ENCODE measurements around the gene ABCA2. TPM values are rescaled to one million over a fixed set of nuclear protein-coding genes. Genes with fewer than 3 reads are reported as not detected.

ABCA2 gene
- polyA plus RNA-seq, 1 of the 3 experiments (the other 2 are of a cell fraction), result 34.7 TPM

- CTCF ChIA-PET, result interaction anchor here (1.1 to 1.8 kb wide), 3 partner anchors 21 to 66 kb away, joined by 3 to 4 read pairs (median 3); no protein-coding TSS in a partner anchor
Observed at GRCh38 chr9:136969150-136969549, 58.9 kb downstream of the ABCA2 start.

More at GRCh38 chr9:136969150-136969549, 58.9 kb downstream of the ABCA2 start:
- Histone ChIP-seq H3K9ac (no peak overlapping the region), H3F3A (replicated peaks; ENCODE audit: insufficient read depth) (no peaks in the 10 kb centered on the region), H3K4me2 (no peak overlapping the region), H3K4me1 (ENCODE audit: control insufficient read depth in 1 of 2, insufficient read depth in 2 of 2, low read depth in 1 of 2, low read length in 1 of 2) (peaks cover 0 to 2% of the 10 kb centered on the region in 2 experiments; a peak in 1 of 4 replicates), H3K27ac (ENCODE audit: low read depth in 2 of 2, low read length in 1 of 2) (no peak overlapping the region), H3K4me3 (ENCODE audit: low read depth in 2 of 2, low read length in 1 of 2) (no peak overlapping the region), H3K9me2 (no peaks in the 10 kb centered on the region), H2AFZ (ENCODE audit: low read depth) (no peak overlapping the region), H3K79me2 (ENCODE audit: insufficient read depth) (no peaks in the 10 kb centered on the region), H4K20me1 (ENCODE audit: insufficient read depth) (no peaks in the 10 kb centered on the region), H3K27me3 (ENCODE audit: insufficient read depth) (no peaks in the 10 kb centered on the region), H3K36me3 (replicated peaks in 1 of 2; ENCODE audit: control insufficient read depth in 1 of 2, insufficient read depth in 2 of 2, low read length in 1 of 2) (no peaks in the 10 kb centered on the region), H3K9me3 (no peaks in the 10 kb centered on the region)
- 69% methylated on average over 11 of the region's 17 CpGs for WGBS (ENCODE audit: low lambda C conversion rate)
- DNase-seq, result no peak
- TF ChIP-seq IRF3 (IDR thresholded peaks at IDR 0.05; ENCODE audit: low read depth, low read length) (no peak), PBX3 (IDR thresholded peaks at IDR 0.05) (no peak), USF1 (IDR thresholded peaks at IDR 0.05; ENCODE audit: borderline replicate concordance, low read depth) (no peak), REST (IDR thresholded peaks at IDR 0.05; ENCODE audit: low read depth, low read length) (no peak), GATA2 (CRISPR knock-in tag; IDR thresholded peaks at IDR 0.05) (no peak), TEAD4 (IDR thresholded peaks at IDR 0.05; ENCODE audit: borderline replicate concordance, insufficient read depth) (no peak), YY1 (IDR thresholded peaks at IDR 0.05; ENCODE audit: low read depth) (no peak), MEF2A (IDR thresholded peaks at IDR 0.05; ENCODE audit: borderline replicate concordance, low read depth) (no peak), ZBTB33 (IDR thresholded peaks at IDR 0.05; ENCODE audit: borderline replicate concordance, low read depth) (no peak), EP300 (IDR thresholded peaks at IDR 0.05; ENCODE audit: borderline replicate concordance in 1 of 2, low read depth in 1 of 2, low read length in 1 of 2) (no peak), NFIC (IDR thresholded peaks at IDR 0.05; ENCODE audit: borderline replicate concordance) (no peak), FOXJ3 (CRISPR knock-in tag; IDR thresholded peaks at IDR 0.05) (no peak), POLR2AphosphoS5 (IDR thresholded peaks at IDR 0.05; ENCODE audit: low read depth, low read length) (no peak), SIN3A (IDR thresholded peaks at IDR 0.05; ENCODE audit: borderline replicate concordance, low read depth, low read length) (no peak)
- POLR2A ChIA-PET, result no interaction called here

All from SK-N-SH (cell line).